ENCODE measurements around the gene SDHD. TPM values are rescaled to one million over a fixed set of nuclear protein-coding genes. Genes with fewer than 3 reads are reported as not detected.
A peak's percentile ranks its signal among the peaks of the same experiment; 100 is the strongest.

Gene SDHD
- polyA plus RNA-seq, 1 donor (not counting 4 experiments of a cell fraction or from before 2014, with no cell fraction given), result 101 TPM

DNA sequence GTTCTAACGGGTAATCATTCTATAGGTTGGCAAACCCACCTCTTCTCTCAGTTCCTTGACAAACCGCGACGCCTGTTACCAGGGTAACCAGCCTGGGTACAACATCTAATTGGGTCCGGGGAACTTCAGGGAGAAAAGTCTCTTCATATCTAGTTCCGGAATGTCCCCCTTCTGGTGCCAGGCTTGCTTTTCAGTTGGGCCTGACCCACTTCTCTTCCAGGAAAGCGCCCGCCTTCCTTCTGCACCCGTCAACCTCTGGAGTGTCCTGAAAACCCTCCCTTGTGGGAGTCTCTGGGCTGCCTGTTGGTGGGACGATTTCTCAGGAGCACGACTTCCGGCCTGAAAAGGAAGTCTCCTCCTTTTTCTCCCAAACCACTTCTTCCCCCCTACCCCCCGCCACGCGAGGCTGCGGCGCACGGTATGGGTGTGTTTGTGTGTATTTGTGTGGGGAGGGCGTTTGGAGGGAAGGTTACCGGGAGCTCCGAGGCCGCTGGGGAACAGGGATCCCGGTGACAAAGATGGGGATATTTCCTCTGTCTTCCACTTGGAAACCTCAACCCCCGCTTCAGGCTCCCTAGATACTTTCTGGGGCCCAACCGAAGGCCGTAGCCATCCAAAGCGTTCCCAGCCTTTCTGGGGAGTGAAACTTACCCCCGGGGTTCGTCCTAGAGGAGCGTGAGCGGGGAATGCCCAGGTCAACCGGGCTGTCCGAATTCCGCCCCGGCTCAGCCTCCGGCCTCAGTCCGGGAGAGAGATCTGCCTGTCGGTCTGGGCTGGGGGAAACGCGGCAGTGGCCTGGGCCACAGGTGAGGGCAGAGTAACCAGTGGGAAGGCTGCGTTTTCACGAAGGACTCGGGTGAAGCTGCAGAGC is 12.5 kb upstream of the SDHD start, which contains the start of the genes NKAPD1 and PIH1D2:
Gene NKAPD1, plus strand, starts transcription at position 359 of the 871 bp plus-strand sequence. CDS start 1,276 bp downstream, outside the sequence.
Gene PIH1D2, minus strand, starts transcription at position 77 of the 871 bp plus-strand sequence. CDS start 843 bp downstream, outside the sequence.
- Histone ChIP-seq H3K9me3 (ENCODE audit: control insufficient read depth, low read depth, low read length) (no peaks in the 10 kb centered on the region), H3K4me1 (ENCODE audit: control insufficient read depth, extremely low read depth, insufficient read depth, low read length) (peaks cover 13% of the 10 kb centered on the region), H3K9me1 (ENCODE audit: control insufficient read depth, extremely low read depth, insufficient read depth, low read length) (no peaks in the 10 kb centered on the region), H4K20me1 (ENCODE audit: control insufficient read depth, extremely low read depth, insufficient read depth, low read length) (no peaks in the 10 kb centered on the region), H3K4me3 (ENCODE audit: control insufficient read depth in 2 of 3, extremely low read depth in 1 of 3, insufficient read depth in 2 of 3, low read depth in 1 of 3, low read length in 3 of 3) (peak within 1 kb of the TSS; percentile 92 to 98 (median 97)), H3K27me3 (ENCODE audit: control insufficient read depth, extremely low read depth, insufficient read depth, low read length) (no peaks in the 10 kb centered on the region), H3K36me3 (ENCODE audit: control insufficient read depth in 2 of 2, extremely low read depth in 1 of 2, insufficient read depth in 2 of 2, low read length in 2 of 2) (peaks cover 0 to 7% of the 10 kb centered on the region in 2 experiments), H3K4me2 (ENCODE audit: control insufficient read depth, extremely low read depth, insufficient read depth, low read depth, low read length) (peak within 1 kb of the TSS; percentile 76), H3K79me2 (ENCODE audit: control insufficient read depth, insufficient read depth, low read length) (peaks cover 25% of the 10 kb centered on the region), H3K27ac (ENCODE audit: control insufficient read depth, insufficient read depth, low read length) (peak within 1 kb of the TSS; percentile 97), H3K9ac (ENCODE audit: control insufficient read depth, extremely low read depth, insufficient read depth, low read length) (peak within 1 kb of the TSS; percentile 95), H2AFZ (ENCODE audit: control insufficient read depth, low read length) (peak within 1 kb of the TSS; percentile 94)
- dilution Hi-C loops (cut with MboI; ENCODE audit: extremely low pct_ligation_motif_present, low sequenced_read_pairs), result no loop called here
- TF ChIP-seq, protein P1, sequence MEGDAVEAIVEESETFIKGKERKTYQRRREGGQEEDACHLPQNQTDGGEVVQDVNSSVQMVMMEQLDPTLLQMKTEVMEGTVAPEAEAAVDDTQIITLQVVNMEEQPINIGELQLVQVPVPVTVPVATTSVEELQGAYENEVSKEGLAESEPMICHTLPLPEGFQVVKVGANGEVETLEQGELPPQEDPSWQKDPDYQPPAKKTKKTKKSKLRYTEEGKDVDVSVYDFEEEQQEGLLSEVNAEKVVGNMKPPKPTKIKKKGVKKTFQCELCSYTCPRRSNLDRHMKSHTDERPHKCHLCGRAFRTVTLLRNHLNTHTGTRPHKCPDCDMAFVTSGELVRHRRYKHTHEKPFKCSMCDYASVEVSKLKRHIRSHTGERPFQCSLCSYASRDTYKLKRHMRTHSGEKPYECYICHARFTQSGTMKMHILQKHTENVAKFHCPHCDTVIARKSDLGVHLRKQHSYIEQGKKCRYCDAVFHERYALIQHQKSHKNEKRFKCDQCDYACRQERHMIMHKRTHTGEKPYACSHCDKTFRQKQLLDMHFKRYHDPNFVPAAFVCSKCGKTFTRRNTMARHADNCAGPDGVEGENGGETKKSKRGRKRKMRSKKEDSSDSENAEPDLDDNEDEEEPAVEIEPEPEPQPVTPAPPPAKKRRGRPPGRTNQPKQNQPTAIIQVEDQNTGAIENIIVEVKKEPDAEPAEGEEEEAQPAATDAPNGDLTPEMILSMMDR (optimal IDR thresholded peaks at IDR 0.05 in 1 of 3, IDR thresholded peaks at IDR 0.05 in 1 of 3, conservative IDR thresholded peaks at IDR 0.05 in 1 of 3; ENCODE audit: extremely low read depth in 1 of 3, insufficient read depth in 2 of 3, low read length in 3 of 3), result peak in 1 of 3 experiments; percentile 19
- no peak for TF ChIP-seq EZH2 (IDR thresholded peaks at IDR 0.05; ENCODE audit: low read length)
- DNase-seq (ENCODE audit: low read depth, low spot score), result peak; percentile 30
- FAIRE-seq, result peak; percentile 62

DNA sequence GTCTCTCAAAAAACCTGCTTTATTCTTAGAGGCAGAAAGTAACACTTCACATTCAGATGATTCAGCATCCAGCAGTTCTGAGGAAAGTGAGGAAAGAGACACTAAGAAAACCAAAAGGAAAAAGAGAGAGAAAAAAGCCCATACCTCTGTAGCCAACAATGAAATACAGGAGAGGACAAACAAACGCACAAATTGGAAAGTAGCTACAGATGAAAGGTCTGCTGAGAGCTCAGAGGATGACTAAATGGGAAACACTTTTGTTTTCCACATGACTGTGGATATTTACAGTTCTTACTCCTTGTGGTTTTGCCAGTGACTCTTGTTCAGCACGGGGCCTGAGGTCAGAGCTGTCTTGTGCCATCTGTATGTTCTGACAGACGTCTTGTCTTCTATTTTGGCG is 3.9 kb upstream of the SDHD start:
- Histone ChIP-seq H3K27me3 (ENCODE audit: control insufficient read depth, extremely low read depth, insufficient read depth, low read length) (no peaks in the 10 kb centered on the region), H3K9ac (ENCODE audit: control insufficient read depth, extremely low read depth, insufficient read depth, low read length) (no peak overlapping the region), H3K79me2 (ENCODE audit: control insufficient read depth, insufficient read depth, low read length) (peaks cover 34% of the 10 kb centered on the region), H3K4me2 (ENCODE audit: control insufficient read depth, extremely low read depth, insufficient read depth, low read depth, low read length) (no peak overlapping the region), H4K20me1 (ENCODE audit: control insufficient read depth, extremely low read depth, insufficient read depth, low read length) (no peaks in the 10 kb centered on the region), H3K9me1 (ENCODE audit: control insufficient read depth, extremely low read depth, insufficient read depth, low read length) (no peaks in the 10 kb centered on the region), H2AFZ (ENCODE audit: control insufficient read depth, low read length) (no peak overlapping the region), H3K4me1 (ENCODE audit: control insufficient read depth, extremely low read depth, insufficient read depth, low read length) (peaks cover 12% of the 10 kb centered on the region), H3K27ac (ENCODE audit: control insufficient read depth, insufficient read depth, low read length) (no peak overlapping the region), H3K36me3 (ENCODE audit: control insufficient read depth in 2 of 2, extremely low read depth in 1 of 2, insufficient read depth in 2 of 2, low read length in 2 of 2) (peaks cover 14 to 43% of the 10 kb centered on the region in 2 experiments), H3K9me3 (ENCODE audit: control insufficient read depth, low read depth, low read length) (no peaks in the 10 kb centered on the region), H3K4me3 (ENCODE audit: control insufficient read depth in 2 of 3, extremely low read depth in 1 of 3, insufficient read depth in 2 of 3, low read depth in 1 of 3, low read length in 3 of 3) (no peak overlapping the region)
- no peak for TF ChIP-seq EZH2 (IDR thresholded peaks at IDR 0.05; ENCODE audit: low read length)
- TF ChIP-seq, protein P1 (optimal IDR thresholded peaks at IDR 0.05 in 1 of 3, IDR thresholded peaks at IDR 0.05 in 1 of 3, conservative IDR thresholded peaks at IDR 0.05 in 1 of 3; ENCODE audit: extremely low read depth in 1 of 3, insufficient read depth in 2 of 3, low read length in 3 of 3), result no peak
- DNase-seq (ENCODE audit: low read depth, low spot score) (no peak), FAIRE-seq (no peak)
- dilution Hi-C loops (cut with MboI; ENCODE audit: extremely low pct_ligation_motif_present, low sequenced_read_pairs), result no loop called here
